ENCODE data around the gene ZCCHC10.
"Not testable (repeated sequence)": the region's sequence is repeated elsewhere in the genome, so short reads cannot be mapped to it uniquely, and the experiment has no call there.

The ZCCHC10 gene

DNA sequence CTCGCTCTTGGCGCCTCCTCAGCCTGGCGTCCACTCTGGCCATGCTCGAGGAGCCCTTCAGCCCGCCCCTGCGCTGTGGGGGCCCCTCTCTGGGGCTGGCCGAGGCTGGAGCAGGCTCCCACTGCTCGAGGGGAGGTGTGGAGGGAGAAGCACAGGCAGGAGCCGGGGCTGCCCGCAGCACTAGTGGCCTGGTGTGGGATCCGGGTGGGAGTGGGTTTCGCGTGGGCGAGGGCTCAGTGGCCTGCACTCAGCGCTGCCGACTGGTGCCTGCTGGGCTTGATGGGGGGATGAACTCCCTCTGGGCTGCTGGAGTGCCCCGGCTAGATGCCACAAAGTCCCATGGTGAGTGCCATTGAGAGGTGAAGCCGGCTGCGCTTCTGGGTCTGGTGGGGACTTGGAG is 21.1 kb upstream of the ZCCHC10 start:
- H3K27ac ChIP-seq = no peak overlapping the region
- H3K4me3 ChIP-seq = no peak overlapping the region

DNA sequence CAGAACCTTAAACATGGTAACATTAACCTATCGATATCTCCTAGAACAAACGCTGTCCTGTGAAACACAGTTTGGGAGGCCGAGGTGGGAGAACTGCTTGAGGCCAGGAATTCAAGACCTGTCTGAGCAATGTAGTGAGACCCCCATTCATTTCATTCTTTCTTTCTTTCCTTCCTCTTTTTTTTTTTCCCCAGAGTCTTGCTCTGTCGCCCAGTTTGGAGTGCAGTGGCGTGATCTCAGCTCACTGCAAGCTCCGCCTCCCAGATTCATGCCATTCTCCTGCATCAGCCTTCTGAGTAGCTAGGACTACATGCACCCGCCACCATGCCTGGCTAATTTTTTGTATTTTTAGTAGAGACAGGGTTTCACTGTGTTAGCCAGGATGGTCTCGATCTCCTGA is 20.2 kb upstream of the ZCCHC10 start:
- not testable (repeated sequence) for H3K4me3 ChIP-seq, H3K27ac ChIP-seq

DNA sequence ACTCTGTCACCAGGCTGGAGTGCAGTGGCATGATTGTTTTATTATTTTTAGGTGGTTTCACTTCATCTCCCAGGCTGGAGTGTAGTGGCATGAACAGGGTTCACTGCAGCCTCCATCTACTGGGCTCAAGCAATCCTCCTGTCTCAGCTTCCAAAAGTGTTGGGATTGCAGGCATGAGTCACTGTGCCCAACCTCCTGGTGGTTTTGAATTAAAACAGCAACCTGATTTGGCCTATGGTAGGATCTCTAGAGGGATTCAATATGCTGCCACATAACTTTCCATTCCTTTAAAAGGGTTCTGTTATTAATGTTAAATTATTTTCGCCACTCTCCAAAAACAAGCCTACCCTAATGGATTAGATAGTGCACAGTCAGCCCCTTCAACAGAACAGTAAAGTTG is 15.6 kb upstream of the ZCCHC10 start:
- Histone ChIP-seq H3K4me3 (no peak overlapping the region), H3K27ac (peak overlapping the region in 9 of 21 experiments; percentile 1 to 81 (median 66))

DNA sequence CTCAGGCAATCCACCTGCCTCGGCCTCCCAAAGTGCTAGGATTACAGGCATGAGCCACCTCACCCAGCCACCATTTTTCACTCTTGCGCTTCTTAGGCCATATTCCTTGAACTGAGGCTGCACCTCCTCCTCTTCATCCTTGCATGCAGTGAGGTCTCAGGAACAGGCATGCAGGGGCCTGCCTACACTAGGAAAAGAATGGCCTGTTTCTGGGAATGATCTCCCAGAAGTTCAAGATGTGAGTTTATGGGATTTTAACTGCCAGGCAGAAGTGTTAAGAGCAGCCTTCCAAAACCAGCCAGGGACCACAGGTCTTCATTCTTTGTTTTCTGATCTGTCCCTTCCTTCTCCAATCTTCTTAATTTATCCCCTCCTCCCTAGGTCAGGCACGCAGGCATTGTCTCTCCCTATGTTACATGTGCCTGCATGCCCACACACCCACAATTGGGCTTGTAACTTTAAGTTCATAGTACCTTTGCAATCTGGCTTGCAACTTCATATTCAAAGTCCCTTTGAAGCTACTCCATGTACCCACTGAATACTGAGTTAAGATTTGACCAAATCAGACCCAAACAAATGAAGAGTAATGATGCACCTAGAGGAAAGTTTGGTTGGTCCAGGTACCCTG is 14.9 kb upstream of the ZCCHC10 start:
- no peak overlapping the region for H3K4me3 ChIP-seq
- H3K27ac ChIP-seq = peak overlapping the region in 15 of 21 experiments; percentile 34 to 81 (median 64)

DNA sequence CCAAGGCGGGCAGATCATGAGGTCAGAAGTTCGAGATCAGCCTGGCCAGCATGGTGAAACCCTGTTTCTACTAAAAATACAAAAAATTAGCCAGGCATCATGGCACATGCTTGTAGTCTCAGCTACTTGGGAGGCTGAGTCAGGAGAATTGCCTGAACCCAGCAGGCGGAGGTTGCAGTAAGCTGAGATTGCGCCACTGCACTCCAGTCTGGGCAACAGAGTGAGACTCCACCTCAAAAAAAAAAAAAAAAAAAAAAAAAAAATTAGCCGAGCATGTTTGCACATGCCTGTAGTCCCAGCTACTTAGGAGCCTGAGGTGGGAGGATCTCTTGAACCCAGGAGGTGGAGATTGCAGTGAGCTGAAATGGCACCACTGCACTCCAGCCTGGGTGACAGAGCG is 10.3 kb upstream of the ZCCHC10 start:
- H3K4me3 ChIP-seq, H3K27ac ChIP-seq: not testable (repeated sequence)

DNA sequence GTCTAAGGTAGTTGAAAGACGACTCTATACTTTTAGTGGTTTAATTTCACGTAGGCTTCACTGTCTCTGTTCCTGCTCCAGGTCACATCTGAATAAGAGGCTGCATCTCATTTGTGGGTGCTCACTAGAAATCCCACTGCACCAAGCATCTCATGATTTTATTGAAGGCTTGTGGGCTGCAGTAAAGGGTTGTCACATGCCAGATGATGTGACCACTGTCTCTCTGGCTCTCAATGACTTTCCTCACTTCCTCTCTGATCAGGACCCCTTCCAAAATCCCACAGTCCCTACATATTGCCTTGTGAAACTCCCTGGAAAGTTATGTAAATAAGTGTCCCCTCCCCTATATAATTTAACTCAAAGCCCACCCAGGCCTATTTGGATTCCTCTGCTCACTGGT is 8.9 kb upstream of the ZCCHC10 start:
- Histone ChIP-seq H3K4me3 (no peak overlapping the region), H3K27ac (no peak overlapping the region)

DNA sequence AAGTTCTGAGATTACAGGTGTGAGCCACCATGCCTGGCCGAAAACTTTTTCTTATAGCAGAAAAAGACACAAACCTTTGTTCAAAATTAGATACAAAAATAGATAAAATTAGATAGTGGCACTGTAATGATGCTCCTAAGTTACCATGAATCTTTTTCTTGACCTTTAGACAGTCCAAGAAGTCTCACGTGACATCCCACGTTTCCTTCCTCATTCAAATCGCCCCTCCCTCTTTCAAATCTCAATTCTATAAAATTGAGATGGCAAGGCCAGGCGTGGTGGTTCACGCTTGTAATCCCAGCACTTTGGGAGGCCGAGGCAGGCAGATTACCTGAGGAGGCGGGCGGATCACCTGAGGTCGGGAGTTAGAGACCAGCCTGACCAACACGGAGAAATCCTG is 7.7 kb upstream of the ZCCHC10 start:
- Histone ChIP-seq H3K4me3 (no peak overlapping the region), H3K27ac (peak overlapping the region in 1 of 21 experiments; percentile 40)

DNA sequence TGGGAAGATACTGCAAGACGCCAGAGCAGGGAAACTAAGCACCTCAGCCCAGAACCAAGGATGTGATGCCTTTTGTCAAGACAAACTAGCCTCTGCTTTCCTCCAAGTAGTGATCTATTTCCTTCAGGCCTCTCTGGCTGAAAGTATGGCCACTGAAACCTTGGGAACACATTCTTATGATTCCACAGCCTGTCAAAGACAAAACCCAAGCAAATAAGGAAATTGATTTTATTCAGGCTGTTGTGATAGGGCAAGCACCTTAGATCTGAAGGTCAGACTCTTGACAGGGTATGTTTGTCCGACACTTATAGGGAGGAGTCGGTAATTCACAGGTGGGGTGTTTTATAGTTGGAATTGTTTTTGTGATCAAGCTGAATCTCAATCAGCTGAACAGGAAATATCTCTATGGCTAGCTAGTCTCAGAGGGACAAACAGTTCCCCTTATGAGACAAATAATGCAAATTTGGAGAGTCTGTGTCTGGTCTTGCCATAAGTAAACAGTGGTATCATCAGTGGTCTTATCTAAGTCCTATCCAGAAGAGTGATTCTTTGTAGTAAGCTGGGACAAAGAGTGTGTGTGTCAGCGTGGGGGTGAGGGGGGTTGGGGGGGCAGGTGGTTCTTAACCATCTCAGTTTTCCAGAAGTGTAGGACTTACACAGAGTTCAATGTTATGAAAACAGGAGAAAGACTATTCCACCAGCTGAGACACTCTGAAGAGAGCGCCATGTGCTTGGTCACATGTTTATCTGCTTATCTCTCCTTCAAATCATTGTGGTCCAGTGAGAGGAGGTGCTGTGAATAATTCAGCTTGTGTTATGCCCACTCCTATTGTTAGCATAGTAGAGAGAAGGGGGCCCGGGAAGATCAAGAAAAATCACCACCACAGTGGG is 6.7 kb upstream of the ZCCHC10 start:
- Histone ChIP-seq H3K27ac (peak overlapping the region in 1 of 21 experiments; percentile 58), H3K4me3 (no peak overlapping the region)

DNA sequence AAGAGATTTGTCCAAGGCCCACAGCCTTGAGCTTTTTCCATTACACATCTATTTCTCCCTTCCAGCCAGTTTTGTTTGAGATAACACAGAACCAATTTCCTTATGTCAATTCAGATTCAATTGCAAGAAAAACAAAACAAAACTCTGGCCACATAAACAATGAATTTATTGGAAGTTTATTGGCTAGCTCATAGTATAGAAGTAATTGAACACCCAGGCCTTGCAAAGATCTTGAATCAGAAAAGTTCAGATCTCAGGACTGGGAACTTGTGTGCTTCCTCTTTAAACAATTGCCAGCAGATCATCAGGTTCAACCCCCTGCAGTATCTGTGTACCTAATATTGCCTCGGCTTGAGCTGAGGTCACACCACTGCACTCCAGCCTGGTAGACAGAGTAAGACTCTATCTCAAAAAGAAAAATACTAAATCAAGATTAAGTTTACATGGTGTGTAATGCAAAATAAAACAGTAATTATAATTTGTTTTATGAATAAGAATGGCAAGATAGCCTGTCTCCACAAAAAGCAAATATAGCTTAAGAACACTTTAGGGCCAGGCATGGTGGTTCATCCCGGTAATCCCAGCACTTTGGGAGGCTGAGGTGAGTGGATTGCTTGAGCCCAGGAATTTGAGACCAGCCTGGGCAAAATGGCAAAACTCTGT is 4.1 kb upstream of the ZCCHC10 start:
- Histone ChIP-seq H3K4me3 (no peak overlapping the region), H3K27ac (no peak overlapping the region)

DNA sequence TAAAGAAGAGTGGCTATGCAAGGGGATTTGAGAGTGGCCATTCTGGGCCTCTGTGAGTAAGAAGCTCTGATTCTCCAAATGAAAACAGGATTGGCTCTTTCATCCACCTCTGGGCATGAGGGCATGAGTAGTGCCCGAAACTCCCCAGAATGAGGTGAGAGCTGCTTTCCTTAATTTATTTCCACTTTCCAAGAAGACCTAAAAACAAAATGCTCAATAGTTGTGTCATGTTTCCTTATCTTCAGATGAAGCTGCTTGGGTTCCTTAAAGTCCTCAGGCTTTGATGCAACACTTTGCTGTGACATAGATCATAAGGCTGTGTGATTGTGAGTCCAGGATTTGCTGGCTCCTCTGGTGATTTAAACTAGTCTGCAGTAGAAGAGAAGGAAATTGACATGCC is 3.1 kb upstream of the ZCCHC10 start:
- Histone ChIP-seq H3K4me3 (no peak overlapping the region), H3K27ac (no peak overlapping the region)

DNA sequence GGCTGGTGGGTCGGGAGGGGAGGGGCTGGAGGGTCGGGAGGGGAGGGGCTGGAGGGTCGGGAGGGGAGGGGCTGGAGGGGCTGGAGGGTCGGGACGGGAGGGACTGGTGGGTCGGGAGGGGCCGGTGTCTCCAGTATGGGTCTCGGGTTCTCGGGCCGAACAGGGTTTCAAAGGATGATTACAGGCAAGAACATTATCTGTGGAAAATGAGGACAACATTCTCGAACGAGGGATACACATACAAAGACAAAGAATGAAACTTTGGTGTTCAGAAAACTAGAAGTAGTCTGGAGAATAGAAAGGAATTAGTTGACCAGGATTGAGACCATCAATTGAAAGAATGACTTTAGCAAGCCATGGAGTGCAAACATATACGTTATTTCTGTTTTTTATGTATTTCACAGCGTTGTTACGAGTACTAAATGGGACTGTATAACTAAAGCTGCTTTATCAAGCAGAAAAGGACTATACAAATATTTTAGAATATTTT is 360 bp upstream of the ZCCHC10 start:
- Histone ChIP-seq H3K27ac (peak overlapping the region in 18 of 21 experiments; percentile 88 to 98 (median 94)), H3K4me3 (peak overlapping the region; percentile 57 to 89 (median 82))

DNA sequence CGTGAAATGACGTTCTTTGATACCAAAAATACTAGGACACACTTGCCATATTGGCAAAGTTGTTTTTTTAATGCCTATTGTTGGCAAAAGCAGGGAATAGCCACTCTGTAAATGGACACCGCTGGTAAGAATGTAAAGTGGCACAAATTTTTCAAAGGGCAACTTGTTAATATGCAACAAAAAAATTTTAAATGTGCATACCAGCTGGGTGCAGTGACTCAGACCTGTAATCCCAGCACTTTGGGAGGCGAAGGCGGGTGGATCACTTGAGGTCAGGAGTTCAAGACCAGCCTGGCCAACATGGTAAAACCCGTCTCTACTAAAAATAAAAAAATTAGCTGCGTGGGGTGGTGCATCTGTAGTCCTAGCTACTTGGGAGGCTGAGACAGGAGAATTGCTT is 6.9 kb downstream of the ZCCHC10 start:
- not testable (repeated sequence) for H3K4me3 ChIP-seq, H3K27ac ChIP-seq

DNA sequence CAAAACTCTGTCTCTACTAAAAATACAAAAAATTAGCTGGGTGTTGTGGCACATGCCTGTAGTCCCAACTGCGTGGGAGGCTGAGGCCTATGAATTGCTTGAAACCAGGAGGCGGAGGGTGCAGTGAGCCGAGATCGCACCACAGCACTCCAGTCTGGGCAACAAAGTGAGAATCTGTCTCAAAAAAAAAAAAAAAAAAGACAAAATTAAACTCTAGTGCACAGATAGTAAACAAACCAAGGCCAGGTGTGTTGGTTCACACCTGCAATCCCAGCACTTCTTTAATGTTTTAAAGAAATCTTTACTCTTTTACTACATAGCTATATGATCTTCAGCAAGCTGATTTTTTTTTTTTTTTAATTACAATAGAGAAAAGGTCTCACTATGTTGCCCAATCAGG is 8.4 kb downstream of the ZCCHC10 start:
- Histone ChIP-seq H3K27ac (no peak overlapping the region), H3K4me3 (no peak overlapping the region)

DNA sequence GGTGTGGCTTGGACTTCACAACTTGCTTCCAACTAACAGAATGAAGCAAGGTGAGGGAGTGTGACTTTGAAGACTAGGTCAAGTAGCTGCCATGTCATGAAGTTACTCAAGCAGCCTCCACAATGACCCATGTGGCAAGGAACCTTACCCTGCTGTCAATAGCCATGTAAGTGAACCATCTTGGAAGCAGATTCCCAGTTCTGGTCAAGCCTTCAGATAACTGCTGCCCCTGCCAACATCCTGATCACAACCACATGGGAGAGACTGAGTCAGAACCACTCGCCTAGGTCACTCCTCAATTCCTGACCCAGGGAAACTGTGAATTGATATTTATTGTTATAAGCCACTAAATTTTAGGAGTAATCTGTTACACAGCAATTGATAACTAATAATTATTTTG is 10.9 kb downstream of the ZCCHC10 start:
- Histone ChIP-seq H3K4me3 (no peak overlapping the region), H3K27ac (no peak overlapping the region)

DNA sequence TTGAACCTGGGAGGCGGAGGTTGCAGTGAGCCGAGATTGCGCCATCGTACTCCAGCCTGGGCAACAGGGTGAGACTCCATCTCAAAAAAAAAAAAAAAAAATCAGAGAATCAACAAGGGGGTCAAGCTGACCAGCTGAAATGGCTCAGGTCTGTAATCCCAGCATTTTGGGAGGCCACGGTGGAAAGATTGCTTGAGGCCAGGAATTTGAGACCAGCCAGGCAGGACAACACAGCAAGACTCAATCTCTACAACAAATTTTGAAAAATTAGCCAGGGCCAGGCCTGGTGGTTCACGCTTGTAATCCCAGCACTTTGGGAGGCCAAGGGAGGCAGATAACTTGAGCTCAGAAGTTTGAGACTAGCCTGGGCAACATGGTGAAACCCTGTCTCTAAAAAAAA is 17.9 kb downstream of the ZCCHC10 start:
- not testable (repeated sequence) for H3K27ac ChIP-seq, H3K4me3 ChIP-seq

DNA sequence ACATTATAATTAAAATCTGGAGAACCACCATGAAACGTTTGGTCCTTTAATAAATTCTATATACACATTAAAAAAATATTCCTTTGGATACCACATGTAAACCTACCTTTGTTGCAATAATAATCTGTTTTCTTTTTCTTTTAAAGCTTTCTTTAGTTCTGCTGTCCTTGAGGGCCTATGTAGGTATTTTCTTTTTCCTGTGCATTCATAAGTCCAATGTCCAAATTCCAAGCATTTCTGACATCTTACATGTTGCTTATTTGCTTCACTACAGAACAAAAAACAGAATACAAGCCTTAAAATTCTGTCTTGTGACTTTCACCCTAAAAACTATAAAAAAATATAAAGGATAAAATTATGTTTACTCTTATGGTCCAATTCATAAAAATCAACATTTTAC is 19.7 kb downstream of the ZCCHC10 start:
- Histone ChIP-seq H3K4me3 (no peak overlapping the region), H3K27ac (no peak overlapping the region)

DNA sequence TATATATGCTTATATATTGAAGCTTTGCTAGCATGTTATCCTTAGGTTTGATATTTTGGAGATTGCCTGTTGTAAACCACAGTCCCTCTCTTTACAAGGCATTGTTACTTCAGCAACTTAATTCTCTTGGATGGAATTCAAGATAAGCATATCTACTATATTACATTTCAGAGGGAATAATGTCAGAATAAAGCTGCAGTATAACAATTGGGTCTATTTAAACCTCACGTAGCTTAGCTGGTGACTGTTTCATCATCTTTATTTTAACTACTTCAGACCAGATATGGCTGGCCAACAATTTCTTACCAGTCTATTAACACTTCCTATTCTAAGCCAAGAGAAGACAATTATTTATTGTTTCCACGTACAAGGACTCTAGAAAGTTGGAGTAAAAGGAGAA is 27.1 kb downstream of the ZCCHC10 start:
- Histone ChIP-seq H3K27ac (no peak overlapping the region), H3K4me3 (no peak overlapping the region)

DNA sequence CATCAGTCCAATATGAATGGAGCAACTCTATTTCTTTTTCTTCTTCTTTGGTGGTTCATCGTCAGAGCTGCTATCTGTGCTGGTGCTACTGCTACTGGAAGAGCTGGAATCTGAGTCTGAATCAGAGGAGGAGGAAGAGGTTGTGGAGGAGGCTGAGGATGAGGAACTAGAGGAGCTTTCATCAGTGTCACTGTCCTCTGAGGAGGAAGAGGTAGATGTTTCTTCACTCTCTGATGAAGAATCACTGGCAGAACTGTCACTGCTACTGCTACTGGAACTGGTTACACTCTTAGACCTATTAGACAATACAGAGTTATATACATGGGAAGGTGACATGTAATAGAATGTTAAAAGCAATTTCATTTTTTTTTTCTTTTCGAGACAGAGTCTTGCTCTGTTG is 27.8 kb downstream of the ZCCHC10 start:
- no peak overlapping the region for H3K27ac ChIP-seq
- no peak overlapping the region for H3K4me3 ChIP-seq

DNA sequence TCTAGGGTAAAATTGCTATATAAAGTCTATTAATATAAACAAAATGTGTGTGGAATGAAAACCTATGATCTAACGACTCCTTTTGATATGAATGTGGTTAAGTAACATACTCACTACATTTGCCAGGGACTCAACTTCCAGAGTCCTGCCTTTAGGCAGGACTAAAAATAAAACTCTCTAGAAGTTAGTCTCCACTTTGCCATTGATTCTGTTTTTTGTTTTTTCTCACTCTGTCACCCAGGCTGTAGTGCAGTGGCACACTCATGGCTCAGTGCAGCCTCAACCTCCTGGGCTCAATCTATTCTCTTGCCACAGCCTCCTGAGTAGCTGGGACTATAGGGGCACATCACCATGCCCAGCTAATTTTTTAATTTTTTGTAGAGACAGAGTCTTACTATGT is 30.0 kb downstream of the ZCCHC10 start:
- Histone ChIP-seq H3K27ac (no peak overlapping the region), H3K4me3 (no peak overlapping the region)

DNA sequence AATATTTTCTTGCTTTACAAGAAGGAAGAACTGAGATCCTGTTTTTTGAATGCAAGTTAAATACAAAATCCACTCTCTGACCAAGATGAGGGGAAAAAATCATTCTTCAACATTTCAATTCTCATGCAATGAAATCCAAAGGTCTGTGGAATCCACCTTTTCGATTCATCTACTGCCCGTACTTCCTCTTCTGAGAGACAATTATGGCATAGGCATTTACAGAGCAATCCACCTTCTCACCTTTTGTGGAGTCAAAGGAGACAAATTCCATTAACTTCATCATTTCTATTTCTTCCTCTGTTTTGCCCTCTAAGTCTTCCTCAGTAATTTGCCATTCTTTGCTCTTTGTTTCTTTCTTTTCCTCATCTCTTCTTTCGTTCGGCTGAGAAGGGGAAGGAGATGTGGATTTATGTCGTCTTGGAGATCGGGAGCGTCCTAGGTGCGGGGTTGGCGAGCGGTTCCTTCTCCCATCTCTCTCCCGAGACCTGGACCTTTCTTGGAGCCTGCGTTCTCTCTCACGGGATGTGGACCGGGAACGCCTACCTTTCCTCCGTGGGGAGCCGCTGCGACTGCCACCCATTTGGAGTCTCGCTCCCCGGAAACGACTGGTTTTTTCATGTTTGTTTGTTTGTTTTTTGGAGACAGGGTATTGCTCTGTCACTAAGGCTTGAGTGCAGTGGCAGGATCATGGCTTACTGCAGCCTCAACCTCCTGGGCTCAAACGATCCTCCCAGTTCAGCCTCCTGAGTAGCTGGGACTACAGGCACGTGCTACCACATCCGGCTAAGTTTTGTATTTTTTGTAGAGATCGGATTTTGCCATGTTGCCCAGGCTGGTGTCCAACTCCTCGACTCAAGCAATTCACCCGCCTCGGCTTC is 38.6 kb downstream of the ZCCHC10 start:
- Histone ChIP-seq H3K27ac (no peak overlapping the region), H3K4me3 (no peak overlapping the region)

Measured in skin epidermis (tissue), 12 donors.